Left ventricle myocardium superior (tissue), 1 donor: Measurements from ENCODE around the gene TINCR. TPM values are rescaled to one million over a fixed set of nuclear protein-coding genes. Genes with fewer than 3 reads are reported as not detected.
"Not testable (repeated sequence)": the region's sequence is repeated elsewhere in the genome, so short reads cannot be mapped to it uniquely, and the experiment has no call there.

Experiments
- ATAC-seq: fragments of 200-7000 bp; cut with Tn5 transposase; one replicate; pipeline ENCODE4 v1.9.1; 2020; ENCODE audit warnings: mild to moderate bottlenecking, moderate library complexity
- DNase-seq: peaks from one replicate; pipeline ENCODE4 v3.0.0-alpha.2; 2020
- intact Hi-C: fragments of 100-400 bp; cut with micrococcal nuclease; formaldehyde crosslinking; loops from one replicate; pipeline ENCODE4 v1.11.0; 2022
- long read RNA-seq: library from polyadenylated mRNA; unstranded; transcript quantifications from one replicate; pipeline ENCODE4 v2.0.0, GENCODE V29; 2021
- total RNA-seq: library from RNA; stranded (reverse); fragmentation: NEBNext Ultra II Directional; extraction: Animal tissue kit (Norgen Biotek cat#: 25700); gene quantifications from one replicate; pipeline ENCODE4 v1.2.1, GENCODE V29; 2021
- donor health status: DM: no; HTN: yes; CAD: no; lungs with severe emphysema.

Gene TINCR
- not detected for total RNA-seq
- long read RNA-seq, partial matches to known transcripts = 0 of 1 reads
- long read RNA-seq, other reads (novel, unspliced or antisense) = 0 of 1 reads

DNA sequence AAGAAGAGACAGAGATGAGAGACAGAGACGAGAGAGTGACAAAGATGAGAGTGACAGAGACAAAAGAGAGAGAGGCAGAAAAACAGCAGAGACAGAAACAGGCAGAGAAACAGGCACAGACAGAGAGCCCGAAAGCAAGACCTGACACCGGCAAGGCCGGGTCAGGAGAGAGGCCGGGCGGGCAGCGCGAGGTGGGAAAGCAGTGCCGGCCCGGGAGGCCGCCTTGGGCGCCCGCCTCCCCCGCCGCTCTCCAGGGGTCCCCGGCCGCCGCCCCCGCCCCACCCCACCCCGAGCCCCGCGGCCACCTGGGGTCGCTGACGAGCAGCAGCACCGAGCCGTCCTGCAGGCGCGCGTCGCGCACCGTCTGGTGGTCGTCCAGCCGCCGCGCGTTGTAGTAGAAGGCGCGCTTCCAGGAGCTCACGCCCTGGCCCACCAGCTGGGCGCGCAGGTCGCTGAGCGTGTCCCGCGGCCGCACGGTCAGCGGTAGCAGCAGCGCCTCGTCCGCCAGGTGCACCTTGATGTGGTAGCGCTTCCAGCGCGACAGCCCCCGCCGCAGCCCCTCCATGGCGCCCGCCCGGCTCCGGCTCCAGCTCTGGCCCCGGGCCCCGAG, at the start of gene TINCR:
Gene TINCR (minus strand): TSS at position 594 of the 610 bp plus-strand sequence.
- ATAC-seq = no peak
- no peak for DNase-seq
- intact Hi-C loops = no loop called here

DNA sequence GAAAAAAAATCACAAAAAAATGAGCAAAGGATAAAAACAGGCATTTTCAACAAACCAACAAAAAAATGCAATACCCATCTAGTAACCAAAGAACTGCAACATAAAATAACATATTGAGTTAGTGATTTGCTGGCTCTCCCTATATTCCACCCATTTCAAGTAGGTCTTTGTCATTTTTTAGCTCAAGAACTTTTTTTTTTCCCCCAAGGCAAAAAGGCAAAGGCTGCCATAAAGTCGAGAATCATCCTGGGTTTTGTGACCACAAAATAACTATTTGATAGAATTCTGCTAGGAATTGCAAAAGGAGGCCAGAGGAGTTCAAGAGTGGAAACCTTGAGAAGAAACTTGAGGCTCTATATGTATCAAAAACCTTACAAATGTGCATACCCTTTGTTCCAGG, 49.3 kb upstream of the TINCR start:
- ATAC-seq = no peak
- intact Hi-C loops = no loop called here
- DNase-seq = no peak

DNA sequence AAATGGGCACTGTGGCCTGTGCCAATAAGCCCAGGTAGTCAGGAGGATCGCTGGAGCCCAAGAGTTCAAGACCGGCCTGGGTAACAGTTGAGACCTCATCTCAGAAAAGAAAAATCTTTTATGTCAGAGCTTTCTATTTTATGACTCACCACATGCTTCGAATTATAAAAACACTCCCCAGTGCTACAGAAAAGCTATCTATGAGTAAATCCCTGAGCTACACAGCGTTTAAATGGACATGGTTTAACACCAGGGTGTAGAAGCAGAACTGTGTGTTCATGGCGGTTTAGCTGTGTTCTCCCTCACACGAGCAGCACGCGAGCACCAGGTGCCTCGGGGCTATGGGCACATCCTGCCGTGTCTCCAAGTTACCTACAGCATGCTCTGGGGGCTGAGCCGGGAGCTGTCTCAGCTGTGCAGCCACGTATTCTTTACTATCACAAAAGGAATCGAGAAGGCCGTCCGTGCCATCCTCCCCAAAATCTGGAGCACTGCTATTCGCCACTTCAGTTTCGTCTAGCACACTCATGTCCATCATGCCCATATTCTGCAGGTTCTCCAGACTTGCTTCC, 48.1 kb upstream of the TINCR start:
- ATAC-seq = no peak
- no peak for DNase-seq
- intact Hi-C loops = no loop called here

DNA sequence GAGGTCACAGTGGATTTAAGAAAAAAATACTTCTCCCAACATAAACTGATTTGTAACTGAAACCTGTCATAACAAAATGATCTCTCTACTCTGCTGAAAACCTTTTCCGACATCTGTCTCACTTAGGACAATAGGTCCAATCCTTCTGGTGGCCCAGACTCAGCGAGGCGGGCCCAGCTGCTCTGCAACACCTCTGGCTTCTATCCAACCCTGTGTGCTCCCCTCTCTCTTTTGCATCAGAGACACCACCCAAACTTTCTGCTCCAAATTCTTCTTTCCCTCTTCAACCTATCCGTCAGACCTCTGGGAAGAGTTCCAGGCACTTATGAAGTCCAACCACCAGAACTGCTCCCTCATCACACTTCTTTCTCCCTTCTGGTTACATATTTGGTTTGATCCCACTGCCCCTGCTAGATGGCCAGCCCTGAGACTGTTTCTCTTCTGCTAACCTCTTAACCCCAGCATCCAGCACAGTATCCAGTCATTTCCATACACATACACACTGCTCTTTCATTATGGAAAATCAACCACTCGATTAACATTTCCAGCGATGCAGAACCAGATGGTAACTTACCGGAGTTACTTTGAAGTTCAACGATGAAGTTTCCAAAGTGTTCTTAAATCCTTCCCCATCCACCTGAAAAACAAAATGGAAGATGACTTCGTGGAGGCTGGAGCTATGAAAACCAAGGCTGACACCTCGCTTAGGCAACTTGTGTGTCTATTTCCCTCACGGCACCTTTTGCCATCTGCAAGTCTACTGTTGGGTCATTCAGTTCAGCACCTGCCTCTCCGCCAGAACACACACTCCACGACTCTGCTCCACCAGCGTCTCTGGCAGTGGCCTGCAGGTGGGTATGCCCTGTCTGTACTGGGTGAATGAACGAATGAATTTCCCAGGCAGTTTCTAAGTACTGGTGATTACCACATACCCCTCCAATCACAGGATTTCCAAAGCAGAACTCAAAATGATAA, 45.4 kb upstream of the TINCR start:
- peak; percentile 54 for ATAC-seq
- intact Hi-C loops = no loop called here
- DNase-seq = no peak

DNA sequence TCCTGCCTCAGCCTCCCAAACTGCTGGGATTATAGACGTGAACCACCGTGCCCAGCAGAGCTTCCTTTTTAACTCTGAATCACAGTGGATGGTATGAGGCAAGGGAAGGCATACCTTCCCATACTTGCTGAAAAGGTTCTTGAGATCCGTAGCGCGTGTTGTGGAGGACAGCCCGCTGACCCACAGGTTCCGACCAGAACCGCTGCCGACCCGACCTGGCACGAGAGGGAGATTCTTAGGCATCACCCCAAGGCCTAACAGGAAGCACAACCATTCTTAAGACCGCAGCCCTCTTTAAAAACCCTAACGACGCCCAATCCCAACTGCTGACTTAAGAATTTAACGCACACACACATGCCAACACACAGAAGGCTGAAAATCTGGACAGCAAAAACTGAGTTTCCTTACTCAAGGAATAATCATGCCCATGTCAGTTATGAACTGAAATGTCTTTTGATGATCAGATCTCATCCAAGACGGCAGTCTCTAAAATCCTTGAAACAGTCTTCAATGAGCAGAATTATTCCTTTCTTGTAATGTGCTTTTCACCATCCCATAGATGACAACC, 42.2 kb upstream of the TINCR start:
- intact Hi-C loops = no loop called here
- DNase-seq (no peak), ATAC-seq (no peak)

DNA sequence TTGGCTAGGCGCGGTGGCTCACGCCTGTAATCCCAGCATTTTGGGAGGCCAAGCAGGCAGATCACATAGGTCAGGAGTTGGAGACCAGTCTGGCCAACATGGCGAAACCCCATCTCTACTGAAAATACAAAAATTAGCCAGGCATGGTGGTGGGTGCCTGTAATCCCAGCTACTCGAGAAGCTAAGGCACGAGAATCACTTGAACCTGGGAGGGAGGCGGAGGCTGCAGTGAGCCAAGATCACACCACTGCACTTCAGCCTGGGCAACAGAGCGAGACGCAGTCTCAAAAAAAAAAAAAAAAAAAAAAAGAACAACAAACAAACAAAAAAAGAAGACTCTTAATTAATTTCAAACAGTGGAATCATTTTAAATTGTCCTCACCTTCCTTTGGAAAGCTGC, 41.0 kb upstream of the TINCR start:
- intact Hi-C loops, ATAC-seq, DNase-seq: not testable (repeated sequence)

DNA sequence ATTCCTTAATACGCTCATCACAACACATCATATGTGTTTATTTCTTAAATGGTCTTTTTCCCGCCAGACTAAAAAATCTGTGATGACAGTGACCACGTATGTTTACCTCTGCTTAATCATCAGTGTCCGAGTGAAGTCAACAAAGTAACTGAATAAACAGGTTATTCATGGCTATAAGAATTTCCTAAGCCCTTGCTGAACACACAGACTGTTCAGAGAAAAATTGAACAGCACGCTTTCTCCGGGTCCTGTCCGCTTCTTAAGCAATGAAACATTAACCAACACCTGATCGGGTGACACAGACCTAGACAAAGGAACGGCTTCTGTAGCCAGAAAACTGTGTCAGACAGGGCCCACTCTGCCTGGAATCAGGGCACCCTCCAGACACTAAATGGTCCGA, 40.5 kb upstream of the TINCR start:
- DNase-seq (no peak), ATAC-seq (no peak)
- intact Hi-C loops = no loop called here

DNA sequence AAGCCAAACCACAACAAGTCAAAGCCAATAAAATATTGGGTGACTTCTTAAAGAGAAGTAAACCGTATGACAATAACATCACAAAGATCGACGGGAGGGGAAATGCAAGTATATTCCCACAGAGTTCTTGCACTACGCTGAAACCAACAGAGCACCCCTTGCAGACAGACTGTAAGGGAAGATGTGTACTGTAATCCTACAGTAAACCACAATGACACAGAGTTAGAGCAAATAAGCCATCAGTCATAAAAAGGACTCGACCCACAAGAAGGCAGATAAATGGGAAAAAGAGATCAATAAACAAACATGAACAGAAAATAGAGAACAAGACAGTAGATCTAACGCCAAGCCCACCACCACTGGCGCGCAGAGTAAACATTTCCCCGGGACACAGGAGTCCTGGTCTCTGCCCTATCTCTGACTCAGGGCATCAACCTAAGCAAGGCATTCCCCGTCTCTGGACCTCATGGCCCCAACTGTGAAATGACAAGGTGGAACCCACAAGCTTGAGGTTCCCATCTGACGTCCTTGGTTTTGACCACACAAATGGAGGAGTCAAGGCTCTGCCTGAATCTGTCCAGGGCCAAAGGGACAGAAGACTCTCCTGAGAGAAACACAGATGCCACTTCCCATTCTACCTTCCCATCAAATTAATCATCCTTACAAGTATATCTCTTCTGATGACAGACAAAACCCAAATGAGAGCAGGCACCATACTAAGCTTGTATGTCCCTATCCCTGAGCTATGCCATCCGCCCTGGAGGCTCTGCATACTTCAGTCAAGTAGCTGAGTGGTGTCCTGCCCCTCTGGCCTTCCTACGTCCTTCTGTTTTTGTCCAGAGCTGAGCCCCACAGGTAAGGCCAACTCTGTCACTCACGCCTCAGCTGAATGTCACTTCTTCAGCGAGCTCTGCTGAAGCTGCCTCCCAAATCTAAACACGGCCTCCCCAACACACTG, 39.8 kb upstream of the TINCR start:
- ATAC-seq (peak; percentile 58), DNase-seq (no peak)

DNA sequence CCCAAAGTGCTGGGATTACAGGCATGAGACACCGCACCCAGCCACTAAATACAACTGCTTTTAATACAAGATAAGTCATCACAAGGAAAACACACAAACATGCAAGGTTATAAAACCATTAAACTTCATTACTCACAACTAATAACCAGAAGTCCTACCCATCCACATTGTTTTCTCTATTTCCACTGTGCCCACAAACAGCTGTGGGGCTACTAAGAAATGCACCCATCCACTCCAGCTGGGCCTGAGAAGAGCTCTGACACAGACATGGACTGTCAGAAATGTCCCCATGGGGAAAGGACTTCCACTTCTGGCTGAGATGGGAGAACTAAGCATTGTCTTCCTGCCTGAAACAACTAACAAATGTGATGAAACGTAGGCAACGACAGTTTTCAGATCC, 37.6 kb upstream of the TINCR start:
- DNase-seq (no peak), ATAC-seq (no peak)
- intact Hi-C loops = no loop called here

More for the DNA sequence above, 39.8 kb upstream of the TINCR start:
- intact Hi-C loops = no loop called here

DNA sequence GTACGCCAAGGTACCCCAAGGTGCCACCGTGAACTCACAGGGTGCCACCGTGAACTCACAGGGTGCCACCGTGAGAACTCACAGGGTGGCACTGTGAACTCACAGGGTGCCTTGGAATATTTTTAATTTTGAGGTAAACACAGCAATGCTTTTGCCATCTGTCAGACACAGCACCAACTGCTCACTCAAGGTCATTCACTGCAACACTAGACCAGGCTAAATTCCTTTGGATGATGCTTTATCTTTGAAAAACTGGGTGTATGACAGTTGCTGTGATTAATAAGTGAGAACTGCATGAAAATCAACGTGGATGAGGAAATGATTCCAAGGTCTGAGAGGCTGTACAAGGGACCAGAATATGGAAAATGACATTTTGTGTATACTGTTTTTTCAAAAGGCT, 35.9 kb upstream of the TINCR start:
- intact Hi-C loops = no loop called here
- DNase-seq (no peak), ATAC-seq (no peak)

DNA sequence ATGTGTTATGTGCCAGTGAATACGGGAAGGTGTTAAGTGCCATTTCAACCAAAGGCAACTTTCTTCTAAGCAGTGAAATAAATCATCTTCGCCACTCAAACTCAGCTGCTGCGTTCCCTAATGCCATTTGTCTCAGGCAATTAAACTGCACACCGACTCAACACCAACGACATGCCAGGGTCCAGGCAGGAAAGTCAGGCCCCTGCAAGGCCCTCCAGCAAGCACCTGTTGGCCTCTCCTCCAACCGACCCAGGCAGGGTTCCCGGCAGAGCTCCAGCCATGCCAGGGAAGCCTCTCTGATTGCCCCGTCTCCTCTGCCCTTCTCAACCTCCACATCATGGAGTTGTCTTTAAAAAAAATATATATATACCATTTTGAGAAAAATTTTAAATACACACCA, 33.0 kb upstream of the TINCR start:
- DNase-seq (no peak), ATAC-seq (no peak)
- intact Hi-C loops = no loop called here

DNA sequence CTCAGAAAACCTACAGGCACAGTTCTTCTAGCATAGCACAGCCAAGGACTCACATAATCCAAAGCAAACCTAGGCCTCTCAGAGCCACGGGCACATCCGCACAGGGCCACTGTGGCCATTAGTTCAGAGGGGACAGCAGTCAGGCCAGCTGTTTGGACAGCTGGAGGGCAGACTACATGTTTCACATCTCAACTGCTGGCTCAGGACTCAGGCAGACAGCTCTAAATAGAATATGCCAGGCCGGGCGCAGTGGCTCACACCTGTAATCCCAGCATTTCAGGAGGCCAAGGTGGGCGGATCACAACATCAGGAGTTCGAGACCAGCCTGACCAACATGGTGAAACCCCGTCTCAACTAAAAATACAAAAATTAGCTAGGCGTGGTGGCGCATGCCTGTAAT, 28.0 kb upstream of the TINCR start:
- intact Hi-C loops = no loop called here
- ATAC-seq (no peak), DNase-seq (no peak)

DNA sequence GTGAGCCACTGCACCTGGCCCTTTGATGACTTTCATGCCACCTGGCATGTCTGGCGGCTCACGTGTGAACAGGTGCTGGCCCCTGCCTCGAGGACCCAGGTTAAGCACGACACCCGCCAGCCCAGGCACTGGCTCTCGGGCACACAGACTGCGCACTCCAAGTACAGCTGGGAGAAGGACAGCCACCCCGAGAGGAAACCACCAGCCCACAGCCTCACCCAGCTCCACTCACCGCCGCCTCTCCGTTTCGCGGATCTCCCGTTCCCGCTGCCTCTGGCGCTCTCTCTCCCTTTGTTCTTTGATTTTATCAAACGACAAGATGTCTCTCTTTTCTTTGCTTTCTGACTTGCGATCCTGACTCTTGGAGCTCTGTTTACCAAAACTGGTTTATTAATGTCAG, 27.4 kb upstream of the TINCR start:
- no peak for DNase-seq
- ATAC-seq = no peak
- intact Hi-C loops = no loop called here

DNA sequence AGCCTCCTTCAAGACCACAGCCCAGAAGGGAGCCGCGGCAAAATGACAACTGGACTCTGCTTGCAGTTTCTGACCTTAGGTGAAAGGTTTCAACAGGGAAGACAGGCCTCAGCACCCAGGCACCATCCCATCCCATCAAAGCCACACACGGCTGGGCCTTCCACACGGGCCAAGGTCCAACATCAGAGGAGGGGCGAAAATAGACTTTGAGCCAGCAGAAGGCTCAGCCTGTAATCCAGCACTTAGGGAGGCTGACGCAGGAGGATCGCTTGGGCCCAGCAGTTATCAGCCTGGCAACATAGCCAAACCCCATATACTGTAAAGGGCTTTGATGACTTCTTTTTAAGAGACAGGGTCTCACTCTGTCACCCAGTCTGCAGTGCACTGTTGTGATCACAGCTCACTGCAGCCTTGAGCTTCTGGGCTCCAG, 26.8 kb upstream of the TINCR start:
- intact Hi-C loops = no loop called here
- ATAC-seq = no peak
- no peak for DNase-seq

DNA sequence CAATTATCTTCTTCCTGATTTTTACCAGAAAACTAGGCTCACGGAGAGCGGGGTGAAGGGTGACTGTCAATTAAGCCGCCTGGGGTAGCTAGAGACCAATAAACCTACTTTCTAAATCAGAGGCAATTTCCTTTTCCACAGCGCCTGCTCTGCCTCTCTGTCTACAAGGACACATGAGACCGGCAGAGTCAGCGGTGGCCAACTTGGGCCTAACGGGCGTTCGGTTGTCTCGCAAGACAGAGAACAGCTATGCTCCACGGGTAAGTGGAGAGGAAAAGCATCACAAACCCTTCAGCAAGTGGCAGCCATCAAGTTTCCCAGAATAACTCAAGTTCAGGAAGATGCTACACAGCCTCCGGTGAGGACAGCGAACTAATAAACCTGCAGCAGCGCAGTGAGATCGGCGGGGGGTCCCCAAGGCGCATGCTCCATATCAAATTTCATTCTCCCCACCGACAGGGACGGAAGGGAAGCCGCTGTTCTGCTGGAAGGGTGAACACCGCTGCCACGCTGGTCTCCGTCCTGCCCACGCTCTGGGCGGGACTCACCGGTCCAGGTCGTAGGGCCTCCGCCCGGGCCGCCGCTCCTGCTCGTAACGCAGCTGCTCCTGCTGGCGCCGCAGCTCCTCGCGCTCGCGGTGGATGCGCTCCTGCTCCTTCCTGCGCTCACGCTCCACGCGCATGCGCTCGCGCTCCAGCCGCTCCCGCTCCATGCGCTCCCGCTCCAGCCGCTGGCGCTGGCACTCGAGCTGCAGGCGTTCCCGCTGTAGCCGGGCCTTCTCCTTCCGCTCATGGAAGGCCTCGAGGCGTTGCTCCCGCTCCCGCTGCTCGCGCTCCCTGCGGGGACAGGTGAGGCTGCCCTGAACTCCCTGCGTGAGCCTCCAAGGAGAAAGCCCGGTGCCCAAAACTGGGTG, 25.8 kb upstream of the TINCR start:
- ATAC-seq (no peak), DNase-seq (no peak)
- intact Hi-C loops = no loop called here

DNA sequence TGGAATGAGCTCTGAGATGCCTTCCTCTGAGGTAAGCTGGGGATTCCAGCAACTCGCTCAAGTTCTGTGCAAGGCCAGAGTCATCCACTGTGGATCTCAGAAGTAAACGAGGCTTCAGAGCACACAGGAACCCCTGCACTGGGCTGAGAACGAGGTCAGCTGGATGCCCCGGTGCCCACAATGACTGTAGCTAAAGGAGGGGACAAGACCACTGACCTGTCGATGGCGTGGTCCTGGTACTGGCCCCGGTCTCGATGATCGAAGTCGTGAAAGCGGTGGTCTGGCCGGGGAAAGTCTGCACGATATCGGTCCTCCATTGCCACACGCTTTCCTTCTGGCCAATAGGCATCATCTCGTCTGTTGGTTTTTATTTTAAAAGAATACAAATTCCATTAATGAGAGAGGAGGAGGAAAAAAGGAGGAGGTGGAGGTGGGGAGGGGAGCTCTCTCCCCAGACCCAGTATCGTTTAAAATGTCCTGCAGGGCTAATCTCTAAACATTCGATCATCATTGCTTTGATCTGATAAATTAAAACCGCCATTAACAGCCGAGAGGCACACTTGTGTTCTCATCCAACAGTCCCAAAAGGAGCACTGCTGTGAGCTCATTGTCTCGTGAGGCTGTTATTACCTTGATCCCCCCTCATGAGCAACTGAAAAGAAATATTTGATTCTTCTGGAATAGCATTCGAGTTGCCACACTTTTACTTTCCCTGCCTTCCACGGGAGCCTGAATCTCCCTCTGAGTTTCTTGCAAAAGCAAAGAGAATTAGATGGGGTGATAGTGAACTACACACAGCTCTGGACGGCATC, 25.0 kb upstream of the TINCR start:
- ATAC-seq (no peak), DNase-seq (no peak)
- intact Hi-C loops = no loop called here

DNA sequence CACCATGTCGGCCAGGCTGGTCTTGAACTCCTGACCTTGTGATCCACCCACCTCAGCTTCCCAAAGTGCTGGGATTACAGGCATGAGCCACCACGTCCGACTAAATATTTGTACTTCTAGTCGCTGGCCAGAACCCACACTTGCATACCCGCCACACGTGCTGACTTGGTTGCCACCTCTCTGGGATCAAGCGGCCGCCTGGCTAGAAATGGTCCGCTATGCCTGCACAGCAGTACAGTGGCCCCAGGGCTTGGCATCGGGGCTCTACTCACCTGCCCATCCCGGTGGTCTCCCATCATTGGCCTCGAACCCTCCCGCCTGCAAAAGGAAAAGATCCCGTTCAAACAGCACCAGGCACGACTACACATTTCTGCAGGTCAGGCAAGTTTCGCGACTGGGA, 23.7 kb upstream of the TINCR start:
- ATAC-seq (no peak), DNase-seq (no peak)
- intact Hi-C loops = no loop called here
